T-helper 2 cell treated with Interferon-gamma antibody and Interleukin-4, amounts not matched to agents 100 ng/mL and 5 ng/mL, for 36 hours (primary cell): ENCODE data around the gene SMG6. TPM values are rescaled to one million over a fixed set of nuclear protein-coding genes. Genes with fewer than 3 reads are reported as not detected.
"Not testable (repeated sequence)": the region's sequence is repeated elsewhere in the genome, so short reads cannot be mapped to it uniquely, and the experiment has no call there.

Experiments used
- intact Hi-C: fragments of 100-400 bp; cut with micrococcal nuclease; formaldehyde crosslinking; loops from one replicate; pipeline ENCODE4 v1.15.1; 2023
- total RNA-seq: library from RNA; stranded (reverse); gene quantifications from 2 replicates; pipeline ENCODE4 v1.2.3, GENCODE V29; 2022

Gene SMG6
- total RNA-seq, 1 donor from 2014 or later: 56.0 TPM

- intact Hi-C loops: no loop called here
Measured at GRCh38 chr17:2184993-2185931, 118.3 kb downstream of the SMG6 start.

- intact Hi-C loops: no loop called here
Measured at GRCh38 chr17:2183346-2183745, 120.2 kb downstream of the SMG6 start.

- intact Hi-C loops: no loop called here
Measured at GRCh38 chr17:2181897-2182448, 121.6 kb downstream of the SMG6 start.

DNA sequence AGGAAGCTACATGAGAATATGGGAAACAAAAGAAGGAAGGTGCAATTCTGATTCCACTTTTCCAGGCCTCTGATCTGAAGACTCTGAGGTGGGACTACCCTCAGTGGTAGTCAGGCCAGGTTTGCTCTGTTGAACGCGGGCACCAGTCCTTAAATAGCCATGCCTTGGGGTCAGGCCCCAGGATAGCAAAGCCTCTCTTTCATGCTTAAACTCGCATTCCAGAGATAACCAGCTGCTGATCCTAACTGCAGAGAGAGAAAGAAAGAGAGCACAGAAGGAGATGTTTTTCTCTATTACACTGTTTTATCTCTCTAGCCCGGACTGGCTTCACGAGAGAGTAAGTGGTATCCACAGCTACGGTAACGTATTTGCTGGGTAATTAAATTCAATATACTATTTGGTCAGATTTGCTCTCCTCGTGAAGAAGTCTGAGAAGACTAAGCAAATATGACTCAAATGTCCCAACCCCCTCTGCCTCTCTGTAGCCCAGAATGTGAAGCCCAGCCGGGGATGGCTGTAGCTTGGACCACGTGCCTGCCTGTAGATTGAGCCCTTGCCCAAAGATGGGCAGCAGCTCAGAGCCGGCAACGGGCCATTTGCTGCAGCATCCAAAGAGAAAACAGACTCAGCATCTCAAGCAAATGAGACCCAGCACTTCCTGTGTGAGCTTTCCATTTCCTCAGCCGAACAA lies 122.2 kb downstream of the SMG6 start:
- intact Hi-C loops: no loop called here

DNA sequence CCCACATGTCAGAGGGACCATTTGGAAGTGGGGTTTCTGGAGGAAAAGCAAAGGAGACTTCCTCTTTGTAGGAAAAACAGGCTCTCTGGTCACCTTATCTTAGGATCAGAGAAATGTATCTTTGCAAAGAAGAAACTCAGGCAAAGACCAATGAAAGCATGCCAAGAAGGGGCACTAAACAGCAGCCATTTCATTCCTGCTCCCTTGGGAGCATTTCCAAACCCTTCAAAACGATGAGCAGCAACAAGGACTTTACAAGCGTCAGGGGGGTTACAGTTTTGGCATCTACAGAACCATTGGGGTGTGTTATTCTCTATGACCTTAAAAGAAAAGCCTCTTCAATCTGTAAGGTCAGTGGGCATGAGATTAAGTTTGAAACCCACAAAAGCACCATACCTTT lies 122.8 kb downstream of the SMG6 start:
- intact Hi-C loops: no loop called here

- intact Hi-C loops: no loop called here
Measured at GRCh38 chr17:2179615-2180295, 123.8 kb downstream of the SMG6 start.

DNA sequence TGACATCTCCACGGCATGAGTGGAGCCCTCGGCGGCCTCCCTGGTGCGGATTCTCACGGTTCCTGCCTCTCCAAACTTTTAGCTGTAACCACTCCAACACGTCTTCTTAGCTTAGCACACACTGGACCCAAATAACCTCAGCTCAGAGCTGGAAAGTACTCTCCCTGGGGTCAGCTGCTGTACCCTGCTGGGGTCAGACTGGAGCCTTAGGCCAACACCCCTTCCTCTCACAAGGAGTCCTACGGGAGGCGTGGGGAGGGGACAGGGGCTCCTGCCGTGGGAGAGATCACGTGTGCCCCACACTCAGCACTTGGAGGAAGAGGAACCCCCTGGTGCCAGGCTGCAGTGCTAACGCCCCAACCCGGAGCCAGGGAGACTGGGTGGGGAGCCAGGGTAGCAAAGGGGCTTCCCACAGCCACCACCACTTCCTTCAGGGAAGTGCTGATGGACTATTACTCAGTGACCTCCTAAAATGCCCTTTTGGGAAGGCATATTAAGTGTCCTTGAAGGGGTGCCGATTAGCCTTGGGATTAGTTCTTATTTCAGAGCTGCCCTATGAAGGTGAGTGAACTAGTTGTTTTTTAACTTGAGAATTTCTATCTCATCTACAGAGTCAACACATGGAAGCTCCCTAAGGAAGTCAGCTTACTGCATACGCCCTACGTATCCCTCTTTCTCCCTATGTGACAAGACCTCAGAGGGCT lies 124.6 kb downstream of the SMG6 start:
- intact Hi-C loops: no loop called here

- intact Hi-C loops: no loop called here
Measured at GRCh38 chr17:2177235-2177811, 126.3 kb downstream of the SMG6 start.

DNA sequence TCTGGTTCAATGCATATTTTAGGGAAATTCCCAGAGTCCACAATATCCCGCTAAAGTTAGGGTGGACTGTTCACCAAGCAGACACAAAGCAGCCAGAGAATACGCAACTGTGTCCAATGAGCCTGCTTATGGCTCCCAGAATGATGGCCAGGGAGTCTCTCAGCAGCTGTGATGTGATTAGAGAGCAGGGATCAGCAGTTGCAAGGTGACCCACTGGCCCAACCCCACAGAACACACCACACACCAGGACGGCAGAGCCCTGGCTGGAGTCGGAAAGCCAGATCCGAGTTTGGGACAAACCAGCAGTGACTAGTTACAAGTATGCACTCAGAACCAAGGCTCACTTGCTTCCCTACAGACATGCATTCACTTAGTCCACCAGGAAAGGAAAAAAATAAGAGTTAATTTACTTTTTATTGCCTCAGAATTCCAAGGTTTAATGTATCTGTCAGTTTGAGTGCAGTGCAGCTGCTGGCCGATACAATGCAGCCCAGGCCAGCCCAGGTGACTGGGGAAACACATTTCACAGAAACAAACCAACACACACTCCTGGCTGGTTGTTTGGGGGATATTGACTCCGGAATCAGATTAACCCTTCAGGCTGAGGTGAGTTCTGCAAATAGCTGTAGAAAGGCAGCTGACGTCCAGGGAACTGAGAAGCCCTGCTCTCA lies 127.0 kb downstream of the SMG6 start:
- intact Hi-C loops: no loop called here

GRCh38 chr17:2175294-2175628 lies 128.3 kb downstream of the SMG6 start:
- intact Hi-C loops: no loop called here

GRCh38 chr17:2174468-2175293 lies 128.9 kb downstream of the SMG6 start:
- intact Hi-C loops: no loop called here

DNA sequence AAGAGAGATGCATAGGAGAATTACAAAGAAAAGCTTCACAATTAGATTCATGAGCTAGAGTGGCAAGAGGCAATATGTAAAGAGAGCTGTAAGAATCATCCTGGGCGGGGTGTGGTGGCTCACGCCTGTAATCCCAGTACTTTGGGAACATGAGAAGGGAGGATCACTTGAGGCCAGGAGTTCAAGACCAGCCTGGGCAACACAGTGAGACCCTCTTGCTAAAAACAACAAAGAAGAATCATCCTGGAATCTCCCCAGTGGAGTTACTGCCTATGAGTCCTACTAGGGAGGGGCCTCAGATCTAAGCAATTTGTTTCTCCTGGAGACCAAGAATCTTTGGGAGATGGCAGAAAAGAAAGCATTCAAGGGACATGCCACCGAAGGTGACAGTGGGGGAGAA lies 129.6 kb downstream of the SMG6 start:
- intact Hi-C loops: no loop called here

- intact Hi-C loops: no loop called here
Measured at GRCh38 chr17:2172999-2173398, 130.6 kb downstream of the SMG6 start.

DNA sequence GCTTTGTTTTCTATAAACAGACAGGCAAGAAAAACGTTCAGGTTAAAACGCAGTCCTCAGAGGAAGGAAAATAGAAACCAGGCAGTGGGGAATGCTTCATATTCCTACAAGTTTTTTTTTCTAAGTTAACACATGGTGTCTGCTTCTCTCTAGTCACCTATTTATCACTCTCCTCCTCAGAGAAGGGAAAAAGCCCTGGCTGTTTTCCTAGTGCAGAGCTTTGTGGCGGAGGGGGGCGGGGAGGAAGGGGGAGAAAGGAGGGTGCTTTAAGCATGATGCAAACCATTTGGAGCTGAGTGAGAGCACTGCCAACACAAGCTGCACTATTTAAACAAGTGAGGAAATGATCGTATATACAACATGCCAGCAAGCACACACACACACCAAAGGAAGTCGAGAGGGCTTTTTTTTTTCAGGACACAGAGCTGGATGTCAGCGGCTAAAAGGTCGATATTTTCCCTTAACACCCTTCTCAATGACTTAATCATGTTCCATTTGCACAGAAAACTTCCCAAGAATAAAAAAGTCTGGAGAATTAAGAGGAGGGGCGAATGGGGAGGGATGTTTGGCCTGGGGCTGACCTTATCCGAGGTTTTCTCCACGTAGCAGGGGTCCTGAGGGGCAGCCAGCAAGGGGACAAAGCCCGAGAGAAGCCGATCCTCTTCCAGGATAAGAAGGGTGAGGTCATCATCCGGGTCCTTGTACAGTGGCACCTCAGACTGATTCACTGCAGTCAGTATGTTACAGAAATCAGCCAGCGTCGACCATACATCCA lies 131.3 kb downstream of the SMG6 start:
- intact Hi-C loops: no loop called here

DNA sequence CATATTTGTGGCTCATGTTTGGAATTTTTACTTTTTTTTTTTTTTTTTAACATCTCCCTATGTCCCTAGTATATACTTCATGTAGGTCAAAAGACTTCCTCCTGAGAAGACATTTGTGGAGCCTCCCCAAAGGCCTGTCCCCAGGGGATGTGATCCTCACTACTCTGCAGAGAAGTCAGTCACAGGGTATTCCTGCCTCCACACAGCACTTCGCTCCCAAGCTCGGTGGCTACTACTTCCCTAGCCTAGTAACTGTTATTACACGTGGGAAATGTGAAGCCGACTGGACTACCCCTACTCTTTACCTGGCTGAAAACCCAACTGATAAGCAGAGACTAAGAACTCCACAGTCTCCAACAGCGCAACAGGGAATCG lies 131.9 kb downstream of the SMG6 start:
- intact Hi-C loops: loop anchor here (2.0 kb wide), 1 partner anchor 113 kb away; no protein-coding TSS in a partner anchor

GRCh38 chr17:2170023-2170422 lies 133.6 kb downstream of the SMG6 start:
- intact Hi-C loops: loop anchor here (2.0 kb wide), 1 partner anchor 111 kb away; no protein-coding TSS in a partner anchor

DNA sequence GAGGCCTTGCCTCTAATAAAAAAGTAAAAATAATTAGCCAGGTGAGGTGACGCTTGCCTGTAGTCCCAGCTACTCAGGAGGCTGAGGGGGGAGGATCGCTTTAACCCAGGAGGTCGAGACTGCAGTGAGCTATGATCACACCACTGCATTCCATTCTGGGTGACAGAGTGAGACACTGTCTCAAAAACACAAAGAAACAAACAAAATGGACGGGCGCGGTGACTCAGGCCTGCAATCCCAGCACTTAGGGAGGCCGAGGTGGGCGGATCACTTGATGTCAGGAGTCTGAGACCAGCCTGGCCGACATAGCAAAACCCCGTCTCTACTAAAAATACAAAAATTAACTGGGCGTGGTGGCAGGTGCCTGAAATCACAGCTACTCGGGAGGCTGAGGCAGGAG lies 137.9 kb downstream of the SMG6 start:
- intact Hi-C loops: not testable (repeated sequence)

GRCh38 chr17:2158396-2158780 lies 145.2 kb downstream of the SMG6 start:
- intact Hi-C loops: no loop called here
